Testis (tissue), 2 donors: ENCODE measurements around the gene CIITA.

Experiments used
- POLR2A ChIP-seq: fragments of 450-650 bp; IDR thresholded peaks from one replicate; pipeline ENCODE4 v1.6.1; 2017; ENCODE audit warnings: antibody characterized with exemption, mild to moderate bottlenecking, moderate library complexity
- TF ChIP-seq, protein P1 (sequence below), 3 experiments: fragments of 450-650 bp in 2 of 3; fragments of 200-600 bp in 1 of 3; sonication (generic) in 1 of 3; IDR thresholded peaks; one replicate each; pipeline ENCODE4 v1.5.1; 2016 to 2019; ENCODE audit warnings: antibody characterized with exemption in 3 of 3, mild to moderate bottlenecking in 2 of 3, moderate library complexity in 1 of 3

DNA sequence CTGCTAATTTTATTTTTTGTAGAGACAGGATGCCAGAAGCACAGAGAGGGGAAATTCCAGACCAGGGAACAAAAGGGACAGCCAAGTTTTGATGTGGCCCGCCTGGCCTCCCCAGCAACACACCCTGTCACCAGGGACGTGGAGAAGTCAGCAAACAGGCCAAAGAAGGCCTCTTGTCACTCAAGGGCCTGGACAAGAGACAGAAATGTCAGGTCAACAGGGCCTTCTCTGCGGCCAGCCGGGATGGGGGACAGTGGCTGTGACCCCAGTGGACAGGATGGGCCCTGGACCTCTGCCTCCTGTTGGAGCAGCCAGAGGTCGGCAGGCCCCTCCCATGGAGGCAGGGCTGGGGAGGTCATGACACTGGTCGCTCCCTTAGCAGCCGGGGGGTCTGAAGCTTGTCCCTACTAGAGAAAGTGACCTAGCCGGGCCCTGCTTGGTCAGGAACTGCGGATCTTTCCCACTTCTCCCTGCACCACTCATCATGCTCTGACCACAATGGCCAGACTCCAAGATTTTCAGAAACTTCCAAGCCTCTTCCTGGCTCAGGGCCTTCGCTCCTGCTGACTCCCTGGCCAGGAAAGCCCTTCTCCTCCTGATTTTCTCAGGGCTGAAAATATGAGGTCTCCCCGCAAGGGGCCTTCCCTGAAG lies 49.2 kb upstream of the CIITA start:
- no peak for TF ChIP-seq POLR2A
- TF ChIP-seq, protein P1, sequence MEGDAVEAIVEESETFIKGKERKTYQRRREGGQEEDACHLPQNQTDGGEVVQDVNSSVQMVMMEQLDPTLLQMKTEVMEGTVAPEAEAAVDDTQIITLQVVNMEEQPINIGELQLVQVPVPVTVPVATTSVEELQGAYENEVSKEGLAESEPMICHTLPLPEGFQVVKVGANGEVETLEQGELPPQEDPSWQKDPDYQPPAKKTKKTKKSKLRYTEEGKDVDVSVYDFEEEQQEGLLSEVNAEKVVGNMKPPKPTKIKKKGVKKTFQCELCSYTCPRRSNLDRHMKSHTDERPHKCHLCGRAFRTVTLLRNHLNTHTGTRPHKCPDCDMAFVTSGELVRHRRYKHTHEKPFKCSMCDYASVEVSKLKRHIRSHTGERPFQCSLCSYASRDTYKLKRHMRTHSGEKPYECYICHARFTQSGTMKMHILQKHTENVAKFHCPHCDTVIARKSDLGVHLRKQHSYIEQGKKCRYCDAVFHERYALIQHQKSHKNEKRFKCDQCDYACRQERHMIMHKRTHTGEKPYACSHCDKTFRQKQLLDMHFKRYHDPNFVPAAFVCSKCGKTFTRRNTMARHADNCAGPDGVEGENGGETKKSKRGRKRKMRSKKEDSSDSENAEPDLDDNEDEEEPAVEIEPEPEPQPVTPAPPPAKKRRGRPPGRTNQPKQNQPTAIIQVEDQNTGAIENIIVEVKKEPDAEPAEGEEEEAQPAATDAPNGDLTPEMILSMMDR (IDR thresholded peaks at IDR 0.05) = no peak
